ENCODE data around the gene ELOVL7. TPM values are rescaled to one million over a fixed set of nuclear protein-coding genes. Genes with fewer than 3 reads are reported as not detected.

The ELOVL7 gene
- total and polyA plus RNA-seq, 2 donors (not counting 3 experiments of a cell fraction or from before 2014, with no cell fraction given): 0.01 to 0.09 TPM

DNA sequence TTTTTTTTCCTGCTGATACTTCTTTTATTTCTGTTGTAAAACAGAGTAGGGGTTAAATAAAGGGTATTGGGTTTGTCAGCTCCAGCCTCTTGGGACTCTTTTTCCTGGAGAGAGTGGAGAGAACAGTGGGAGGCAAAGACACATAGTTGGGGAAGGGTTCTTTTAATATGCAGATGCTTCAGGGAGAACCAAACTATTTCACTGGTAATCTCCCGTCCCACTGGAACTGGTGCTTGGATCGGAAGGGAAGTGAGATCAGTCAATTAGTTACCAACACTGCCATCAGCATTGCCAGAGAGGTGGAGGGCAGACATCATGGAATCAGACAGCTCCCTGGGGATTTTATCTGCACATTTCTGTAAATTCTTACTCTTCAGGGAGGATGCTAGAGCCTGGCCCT is 47.6 kb upstream of the ELOVL7 start:
- H3K36me3 ChIP-seq (ENCODE audit: control insufficient read depth in 2 of 2, extremely low read depth in 1 of 2, insufficient read depth in 2 of 2, low read length in 2 of 2): no peaks in the 10 kb centered on the region
- no peaks in the 10 kb centered on the region for H3K79me2 ChIP-seq (ENCODE audit: control insufficient read depth, insufficient read depth, low read length)
- H3K9me1 ChIP-seq (replicated peaks; ENCODE audit: control insufficient read depth, extremely low read depth, insufficient read depth, low read length): no peaks in the 10 kb centered on the region
- CTCF ChIA-PET: interaction anchor here (1.3 kb wide), 1 partner anchor 11 kb away, joined by 3 read pairs; no protein-coding TSS in a partner anchor
- BruUV-seq (replicated peaks): no TSS peak
- H3K9me3 ChIP-seq (replicated peaks; ENCODE audit: control insufficient read depth, insufficient read depth, low read length): no peaks in the 10 kb centered on the region
- H3K27ac ChIP-seq (ENCODE audit: insufficient read depth, low read depth, low read length): no peak overlapping the region
- no peak overlapping the region for H3K4me3 ChIP-seq (replicated peaks in 1 of 3; ENCODE audit: insufficient read depth in 1 of 3, low read depth in 1 of 3, low read length in 3 of 3)
- no peak overlapping the region for H2AFZ ChIP-seq (ENCODE audit: low read depth, low read length)
- no peaks in the 10 kb centered on the region for H4K20me1 ChIP-seq (replicated peaks; ENCODE audit: control insufficient read depth, extremely low read depth, insufficient read depth, low read length)
- dilution Hi-C loops (cut with MboI; ENCODE audit: extremely low pct_ligation_motif_present, low sequenced_read_pairs): no loop called here
- H3K9ac ChIP-seq (replicated peaks; ENCODE audit: extremely low read depth, insufficient read depth, low read length): no peak overlapping the region
- TF ChIP-seq JUN (IDR thresholded peaks at IDR 0.05; ENCODE audit: borderline replicate concordance, insufficient read depth, insufficient read length, low read depth): no peak
- no peak for TF ChIP-seq POLR2A (IDR thresholded peaks at IDR 0.05; ENCODE audit: low read depth, low read length)
- no peak for TF ChIP-seq GATA2 (IDR thresholded peaks at IDR 0.05; ENCODE audit: insufficient read depth, insufficient read length, low read depth, low read length)
- TF ChIP-seq EZH2 (IDR thresholded peaks at IDR 0.05; ENCODE audit: borderline replicate concordance, low read depth, low read length, severe bottlenecking): no peak
- TF ChIP-seq CTCF (IDR thresholded peaks at IDR 0.05; ENCODE audit: extremely low read depth in 1 of 2, insufficient read depth in 1 of 2, low read depth in 1 of 2, low read length in 2 of 2): no peak
- TF ChIP-seq POLR2AphosphoS5 (IDR thresholded peaks at IDR 0.05; ENCODE audit: insufficient read depth, low read depth, low read length): no peak
- no peak for TF ChIP-seq FOS (IDR thresholded peaks at IDR 0.05; ENCODE audit: borderline replicate concordance, insufficient read depth, low read length)
- no peak for TF ChIP-seq MYC (IDR thresholded peaks at IDR 0.05; ENCODE audit: low read depth, low read length)
- TF ChIP-seq MAX (IDR thresholded peaks at IDR 0.05; ENCODE audit: insufficient read depth, insufficient read length): no peak
- H3K27me3 ChIP-seq (ENCODE audit: control insufficient read depth in 2 of 2, insufficient read depth in 2 of 2, low read length in 2 of 2): no peaks in the 10 kb centered on the region
- POLR2A ChIA-PET: no interaction called here
- DNase-seq (ENCODE audit: low read depth, low spot score) (no peak), FAIRE-seq (no peak)
- intact Hi-C loops (cut with micrococcal nuclease): no loop called here
- no peak overlapping the region for H3K4me2 ChIP-seq (ENCODE audit: insufficient read depth, low read length)
- H3K4me1 ChIP-seq (ENCODE audit: control insufficient read depth, extremely low read depth, insufficient read depth, low read length): no peaks in the 10 kb centered on the region
